ENCODE measurements around the gene IL11. TPM values are rescaled to one million over a fixed set of nuclear protein-coding genes. Genes with fewer than 3 reads are reported as not detected.

IL11 gene
- total and polyA plus RNA-seq, 2 of the 8 experiments (the other 6 are each of a cell fraction or from before 2014, with no cell fraction given), result 1.7 to 2.8 TPM

GRCh38 chr19:55346725-55347441 lies 23.4 kb downstream of the IL11 start:
- no peak overlapping the region for H3K4me3 ChIP-seq (ENCODE audit: extremely low read depth in 1 of 4, insufficient read depth in 2 of 4, low read depth in 3 of 4, low read length in 4 of 4)
- H2AFZ ChIP-seq (ENCODE audit: low read length), result no peak overlapping the region
- no peak overlapping the region for H3K4me2 ChIP-seq (ENCODE audit: insufficient read depth in 1 of 2, low read depth in 2 of 2, low read length in 2 of 2)
- no peaks in the 10 kb centered on the region for H3K9me3 ChIP-seq (ENCODE audit: insufficient read depth in 2 of 2, low read depth in 1 of 2, low read length in 1 of 2)
- no peak overlapping the region; the same call in 1 of the 2 replicates for H3K18ac ChIP-seq (ENCODE audit: extremely low read depth, low read length)
- H4K5ac ChIP-seq (ENCODE audit: insufficient read length, low read depth, low read length), result peak overlapping the region; percentile 21
- H2BK15ac ChIP-seq (ENCODE audit: low read length), result no peak overlapping the region; the same call in 1 of the 2 replicates
- ChIA-PET CTCF (ENCODE audit: partially characterized antibody) (interaction anchor here (0.6 to 2.9 kb wide), 5 partner anchors 10 to 77 kb away, joined by 3 to 11 read pairs (median 3); no protein-coding TSS in a partner anchor), POLR2A (ENCODE audit: partially characterized antibody) (interaction anchor here (0.6 to 7.9 kb wide), 12 partner anchors 8 to 156 kb away, joined by 3 to 58 read pairs (median 5); partner anchors contain the start of genes IL11, TMEM238 and UBE2S)
- peaks cover 0 to 2% of the 10 kb centered on the region in 2 experiments for H4K20me1 ChIP-seq (replicated peaks in 1 of 2; ENCODE audit: control insufficient read depth in 1 of 2, insufficient read depth in 2 of 2, low read length in 2 of 2)
- H3K27me3 ChIP-seq (replicated peaks in 1 of 4; ENCODE audit: control insufficient read depth in 3 of 4, extremely low read depth in 1 of 4, insufficient read depth in 3 of 4, low read length in 3 of 4), result peaks cover 0 to 4% (median 2%) of the 10 kb centered on the region in 4 experiments; a peak in 3 of 7 replicates
- no peak overlapping the region for H2BK12ac ChIP-seq (ENCODE audit: low read depth, low read length)
- H3K27ac ChIP-seq (ENCODE audit: low read depth, low read length), result no peak overlapping the region; the same call in 1 of the 2 replicates
- FAIRE-seq (no peak), DNase-seq (ENCODE audit: low read depth in 1 of 2, low spot score in 2 of 2) (no peak)
- H4K91ac ChIP-seq (replicated peaks; ENCODE audit: insufficient read length, low read length), result no peak overlapping the region
- H3K23me2 ChIP-seq (ENCODE audit: low read depth, low read length), result peaks cover 1% of the 10 kb centered on the region; the same call in 1 of the 2 replicates
- H3K36me3 ChIP-seq (ENCODE audit: control insufficient read depth in 2 of 4, insufficient read depth in 4 of 4, low read length in 3 of 4), result peaks cover 0 to 58% (median 19%) of the 10 kb centered on the region in 4 experiments; a peak in 4 of 8 replicates
- no peak overlapping the region for H3K4ac ChIP-seq (replicated peaks; ENCODE audit: insufficient read length, low read depth, low read length)
- H3K9ac ChIP-seq (replicated peaks in 1 of 4; ENCODE audit: extremely low read depth in 1 of 4, low read depth in 3 of 4, low read length in 3 of 4), result no peak overlapping the region
- H3K79me2 ChIP-seq (ENCODE audit: control insufficient read depth in 1 of 2, insufficient read depth in 2 of 2, low read length in 2 of 2), result no peaks in the 10 kb centered on the region
- no peaks in the 10 kb centered on the region; the same call in 1 of the 2 replicates for H3K79me1 ChIP-seq (ENCODE audit: low read depth, low read length)
- 86% methylated on average over 18 of the region's 41 CpGs; no CpG with 5 or more reads in 1 of the 2 experiments for WGBS, 2 experiments (ENCODE audit: extremely low coverage in 1 of 2, insufficient coverage in 1 of 2, insufficient read length in 1 of 2, insufficient replicate concordance in 2 of 2, low coverage in 1 of 2, low lambda C conversion rate in 2 of 2, missing lambda C conversion rate in 1 of 2)
- peaks cover 11 to 38% (median 27%) of the 10 kb centered on the region in 4 experiments for H3K4me1 ChIP-seq (replicated peaks in 1 of 4; ENCODE audit: control insufficient read depth in 3 of 4, insufficient read depth in 4 of 4, low read length in 3 of 4)
- no peak overlapping the region for H2BK20ac ChIP-seq (ENCODE audit: low read length)
- H2BK5ac ChIP-seq (ENCODE audit: low read depth, low read length), result no peak overlapping the region
- H3K14ac ChIP-seq (ENCODE audit: insufficient read length), result no peak overlapping the region
- TF ChIP-seq NANOG (IDR thresholded peaks at IDR 0.05; ENCODE audit: insufficient read depth, low read depth, low read length, poor library complexity, severe bottlenecking) (no peak), EZH2 (IDR thresholded peaks at IDR 0.05; ENCODE audit: low read depth, low read length, severe bottlenecking) (no peak), SIN3A (conservative IDR thresholded peaks at IDR 0.05 in 1 of 2, IDR thresholded peaks at IDR 0.05 in 1 of 2; ENCODE audit: low read depth in 1 of 2, low read length in 2 of 2) (no peak), CREB1 (IDR thresholded peaks at IDR 0.05) (no peak), EGR1 (IDR thresholded peaks at IDR 0.05; ENCODE audit: borderline replicate concordance, low read depth, low read length) (no peak), GABPA (IDR thresholded peaks at IDR 0.05; ENCODE audit: borderline replicate concordance, insufficient read depth, low read length) (no peak), JUN (IDR thresholded peaks at IDR 0.05; ENCODE audit: low read depth, low read length) (no peak), CBX5 (IDR thresholded peaks at IDR 0.05; ENCODE audit: low read depth, low read length) (no peak), ATF3 (IDR thresholded peaks at IDR 0.05; ENCODE audit: insufficient read depth, low read depth, low read length) (no peak), RXRA (IDR thresholded peaks at IDR 0.05; ENCODE audit: insufficient read depth, low read depth, low read length) (no peak)
- H3K56ac ChIP-seq (replicated peaks; ENCODE audit: insufficient read length, low read depth, low read length), result no peak overlapping the region
- no peak overlapping the region for H2AK5ac ChIP-seq (ENCODE audit: low read depth, low read length)
- 0 out of 2 replicates have a peak overlapping the region, but pooled peaks have one; percentile 32 for H4K8ac ChIP-seq (ENCODE audit: extremely low read depth, insufficient read depth, low read length)
- H2BK120ac ChIP-seq (replicated peaks; ENCODE audit: low read depth, low read length), result no peak overlapping the region
- H3K23ac ChIP-seq (ENCODE audit: insufficient read length), result no peak overlapping the region
